NCI-H128 (cell line): ENCODE measurements around the gene RAD54L.
"Not testable (repeated sequence)": the region's sequence is repeated elsewhere in the genome, so short reads cannot be mapped to it uniquely, and the experiment has no call there.

Experiments used
- DNase-seq: peaks from one replicate; lab custom pipeline; 2025; ENCODE audit not compliant: unreplicated experiment; lab: John Stamatoyannopoulos, UW

The RAD54L gene

DNA sequence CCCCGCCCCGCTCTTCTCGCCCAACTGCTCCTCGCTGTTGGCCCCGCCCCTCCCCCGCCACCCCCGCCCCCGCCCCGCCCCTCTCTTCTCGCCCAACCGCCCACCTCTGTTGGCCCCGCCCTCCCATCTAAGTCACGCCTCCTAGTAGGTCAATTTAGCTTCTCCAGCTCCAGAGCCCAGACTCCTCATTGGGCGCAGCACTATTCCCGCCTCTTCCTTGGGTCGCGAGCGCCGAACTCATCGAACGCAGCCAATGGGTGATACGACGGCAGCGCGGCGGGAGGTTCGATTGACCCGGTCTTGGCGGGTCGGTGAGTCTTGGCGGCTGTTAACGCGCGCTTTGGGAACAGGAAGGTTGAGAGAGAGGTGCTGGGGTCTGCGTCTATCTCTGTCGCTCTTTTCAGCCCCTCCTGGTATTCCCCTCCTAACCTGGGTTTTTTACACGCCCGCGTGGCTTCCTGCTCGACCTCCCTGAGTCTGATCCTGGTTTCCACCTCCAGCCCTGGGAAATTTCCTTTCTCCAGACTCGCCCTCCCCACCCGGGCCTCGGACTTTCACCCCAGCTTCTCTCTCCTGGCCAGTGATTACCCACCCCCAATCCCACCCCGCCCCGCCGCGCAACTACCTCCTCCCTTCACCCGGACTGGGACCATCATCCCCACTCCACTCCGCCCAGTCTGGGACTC is at the start of gene RAD54L:
Gene RAD54L, plus strand, starts transcription at position 328 of the 686 bp plus-strand sequence. CDS start 643 bp downstream, outside the sequence.
- DNase-seq: peak; percentile 98

DNA sequence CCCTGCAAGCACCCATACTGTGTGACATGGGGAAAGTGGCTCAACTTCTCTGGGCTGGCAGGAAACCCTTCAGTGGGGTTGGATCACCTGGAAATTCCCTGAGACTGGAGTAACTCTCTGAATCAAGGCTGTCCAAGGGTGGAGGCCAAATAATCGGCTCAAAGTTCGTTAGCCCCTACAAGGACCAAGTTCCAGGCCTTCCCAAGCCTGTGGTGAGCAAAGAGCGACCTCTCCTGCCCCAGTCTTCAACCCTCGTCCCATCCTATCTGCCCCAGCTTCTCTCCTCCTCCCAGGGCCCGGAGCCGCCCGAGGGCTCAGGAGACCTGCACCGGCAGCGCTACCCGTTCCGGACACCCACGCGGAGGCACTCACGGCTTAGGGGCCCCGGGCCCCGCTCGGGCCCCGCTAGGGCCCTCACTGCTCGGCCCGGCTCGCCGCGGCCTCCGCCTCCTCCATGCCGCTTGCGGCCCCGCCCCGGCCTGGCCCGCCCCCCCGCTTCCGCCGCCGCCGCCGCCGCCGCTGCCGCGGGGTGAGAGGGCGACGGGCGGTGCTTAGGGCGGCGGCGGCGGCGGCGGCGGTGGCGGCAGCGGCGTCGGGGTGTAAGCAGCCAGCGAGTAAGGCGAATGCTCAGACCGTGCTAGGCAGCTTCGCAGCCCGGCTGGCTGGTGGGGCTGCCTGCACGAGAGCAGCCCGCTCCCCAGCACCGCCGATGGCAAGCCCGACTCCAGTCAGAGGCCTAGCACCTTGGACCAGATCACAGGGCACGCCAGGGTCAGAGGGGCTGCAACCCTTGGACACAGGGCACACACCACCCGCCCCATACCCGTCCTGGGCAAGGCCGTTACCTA is 49.4 kb upstream of the RAD54L start, which contains the start of gene POMGNT1:
Gene POMGNT1, minus strand, starts transcription at position 471 of the 848 bp plus-strand sequence. CDS start 613 bp downstream, outside the sequence.
- peak; percentile 21 for DNase-seq

DNA sequence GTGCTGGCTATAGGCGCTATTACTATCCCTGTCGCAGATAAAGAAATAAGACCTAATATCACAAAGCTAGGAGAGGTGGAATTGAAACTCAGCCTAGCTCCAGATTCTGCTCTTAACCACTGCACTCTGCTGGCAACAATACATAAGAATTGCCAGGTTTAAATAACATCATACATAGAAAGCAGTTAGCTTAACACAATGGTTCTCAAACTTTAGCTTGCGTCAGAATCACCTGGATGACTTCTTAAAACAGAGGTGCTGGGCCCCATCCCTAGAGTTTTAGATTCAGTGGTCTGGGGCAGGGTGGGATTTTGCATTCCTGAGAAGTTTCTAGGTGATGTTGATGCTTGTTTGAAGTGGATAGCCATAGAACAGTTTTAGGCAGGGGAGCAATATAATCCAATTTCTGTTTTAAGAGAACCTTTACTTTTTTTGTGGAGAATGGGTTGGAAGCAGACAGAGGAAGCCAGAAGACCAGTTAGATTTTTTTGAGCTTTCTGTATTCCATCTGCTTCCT is 48.3 kb upstream of the RAD54L start:
- no peak for DNase-seq

DNA sequence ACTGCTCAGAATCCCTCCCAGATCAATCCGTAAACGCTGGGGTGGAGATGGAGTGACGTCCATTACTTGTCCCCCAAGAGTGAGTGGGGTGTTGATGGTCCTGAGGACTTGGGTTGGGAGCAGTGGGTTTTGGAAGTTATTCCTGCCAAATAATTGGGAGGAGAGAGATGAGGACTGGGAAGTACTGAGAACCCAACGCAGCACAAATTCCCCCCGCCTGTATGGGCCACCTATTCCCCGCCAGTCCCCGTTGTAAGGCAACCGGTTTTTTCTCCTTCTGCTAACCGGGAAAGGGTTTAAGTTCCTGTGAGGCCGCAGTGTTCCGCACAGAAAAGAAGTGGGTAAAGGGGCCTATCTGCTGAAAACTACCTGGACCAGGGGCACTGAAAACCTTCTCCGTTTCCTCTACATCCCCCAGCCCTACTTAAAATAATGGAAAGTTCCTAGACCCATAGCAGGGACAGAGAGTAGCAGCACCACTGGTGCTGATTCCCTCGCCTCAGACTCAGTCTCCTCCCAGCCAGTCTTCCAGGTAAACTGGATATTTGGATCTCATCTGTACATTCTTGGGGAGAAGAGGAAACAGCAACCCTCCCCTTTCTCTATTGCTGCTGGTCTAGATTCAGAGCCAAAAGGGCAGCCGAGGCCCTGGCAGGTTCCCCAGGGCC is 43.7 kb upstream of the RAD54L start:
- no peak for DNase-seq

DNA sequence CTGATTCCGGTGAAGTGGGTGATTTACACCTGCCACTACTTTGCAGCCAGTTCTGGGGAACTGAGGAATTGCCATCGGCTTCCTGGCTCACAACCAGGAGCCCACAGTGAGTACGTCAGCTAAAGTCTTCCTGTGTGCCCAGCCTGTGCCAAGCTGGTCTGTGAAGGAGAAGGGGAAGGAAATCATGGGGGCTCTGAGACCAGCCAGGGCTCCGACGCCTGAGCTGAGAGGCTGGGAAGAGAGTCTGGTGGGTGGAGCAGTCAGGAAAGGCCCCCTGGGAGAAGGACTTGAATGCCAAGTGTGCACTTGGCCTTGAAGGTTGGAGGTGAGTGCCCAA is 43.2 kb upstream of the RAD54L start:
- DNase-seq: no peak

DNA sequence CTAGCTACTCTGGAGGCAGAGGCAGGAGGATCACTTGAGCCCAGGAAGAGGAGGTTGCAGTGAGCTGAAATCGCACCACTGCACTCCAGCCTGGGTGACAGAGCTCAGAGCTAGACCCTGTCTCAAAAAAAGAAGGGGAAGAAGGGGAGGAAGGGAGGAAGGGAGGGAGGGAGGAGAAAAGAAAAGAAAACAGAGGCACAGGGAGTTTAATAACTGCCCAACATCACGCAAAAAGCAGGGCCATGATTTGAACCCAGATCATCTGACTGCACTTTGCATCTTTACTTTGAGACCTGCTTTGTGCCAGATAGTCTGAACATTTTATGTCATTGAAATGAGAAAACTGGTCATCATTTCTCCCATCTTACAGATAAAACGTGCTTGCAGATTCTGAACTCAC is 42.4 kb upstream of the RAD54L start:
- no peak for DNase-seq

DNA sequence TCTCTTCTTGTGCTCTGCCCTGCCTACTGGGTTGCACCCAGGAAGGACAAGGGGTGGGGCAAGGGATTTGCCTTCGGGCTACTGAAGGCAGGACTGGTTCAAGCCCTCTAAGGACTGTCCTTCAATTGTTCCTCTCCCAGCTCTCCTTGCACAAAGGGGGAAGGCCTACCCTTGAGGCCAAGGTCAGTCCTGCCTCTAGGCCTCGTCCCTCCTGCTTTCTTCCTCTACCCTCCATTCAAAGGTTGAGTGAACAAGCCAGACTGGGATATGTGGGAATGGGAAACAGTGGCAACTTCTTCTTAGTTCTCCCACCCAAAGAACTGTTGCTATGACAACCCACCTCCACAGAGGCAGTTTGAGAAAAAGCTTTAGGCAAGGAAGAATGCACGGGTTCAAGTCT is 41.8 kb upstream of the RAD54L start:
- no peak for DNase-seq

DNA sequence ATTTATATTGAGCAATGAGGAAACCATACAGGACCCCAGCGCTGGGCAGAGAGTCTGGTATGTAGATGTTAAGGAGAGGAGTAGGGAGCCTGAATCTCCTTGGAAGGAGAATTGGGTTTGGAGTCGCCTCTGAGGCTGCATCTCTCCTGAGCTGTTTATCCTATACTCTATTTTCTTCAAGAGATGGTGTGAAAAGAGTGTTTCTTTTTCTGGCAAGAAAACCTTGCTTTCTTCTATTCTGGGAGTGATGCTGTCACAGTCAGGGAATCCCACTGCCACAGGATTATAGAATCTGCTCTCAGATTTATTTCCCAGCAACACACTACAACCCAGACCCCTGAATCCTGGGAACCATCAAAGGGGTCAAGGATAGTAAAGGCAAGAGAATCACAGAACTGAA is 41.2 kb upstream of the RAD54L start:
- DNase-seq: no peak

DNA sequence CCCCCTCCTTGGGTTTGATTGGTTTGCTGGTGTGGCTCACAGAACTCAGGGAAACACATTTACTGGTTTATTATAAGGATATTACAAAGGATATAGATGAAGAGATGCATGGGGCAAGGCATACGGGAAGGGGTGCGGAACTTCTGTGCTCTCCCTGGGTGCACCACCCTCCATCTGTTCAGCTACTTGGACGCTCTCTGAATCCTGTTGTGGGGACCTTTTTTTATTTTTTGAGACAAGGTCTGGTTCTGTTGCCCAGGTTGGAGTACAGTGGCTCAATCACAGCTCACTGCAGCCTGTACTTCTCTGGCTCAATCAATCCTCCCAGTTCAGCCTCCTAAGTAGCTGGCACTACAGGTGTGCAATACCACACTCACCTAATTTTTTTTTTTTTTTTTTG is 37.0 kb upstream of the RAD54L start:
- DNase-seq: no peak

DNA sequence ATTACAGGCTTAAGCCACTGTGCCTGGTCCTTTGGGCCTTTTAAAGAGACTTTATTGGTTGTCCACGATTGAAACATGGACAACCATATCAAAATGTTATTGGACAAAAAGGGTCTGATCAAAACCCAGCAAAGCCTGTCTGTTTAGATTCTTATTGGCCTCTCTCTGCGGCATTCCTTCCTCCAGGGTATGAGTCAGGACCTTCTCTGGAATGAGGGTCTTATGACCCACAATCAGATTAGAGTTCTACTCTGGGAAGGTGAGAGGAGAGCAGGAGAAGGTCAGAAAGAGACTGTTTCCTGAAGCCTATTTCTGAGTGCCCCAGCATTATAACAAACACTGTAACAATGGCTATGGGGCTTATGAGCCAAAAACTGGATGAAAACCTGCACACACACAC is 36.5 kb upstream of the RAD54L start:
- no peak for DNase-seq

DNA sequence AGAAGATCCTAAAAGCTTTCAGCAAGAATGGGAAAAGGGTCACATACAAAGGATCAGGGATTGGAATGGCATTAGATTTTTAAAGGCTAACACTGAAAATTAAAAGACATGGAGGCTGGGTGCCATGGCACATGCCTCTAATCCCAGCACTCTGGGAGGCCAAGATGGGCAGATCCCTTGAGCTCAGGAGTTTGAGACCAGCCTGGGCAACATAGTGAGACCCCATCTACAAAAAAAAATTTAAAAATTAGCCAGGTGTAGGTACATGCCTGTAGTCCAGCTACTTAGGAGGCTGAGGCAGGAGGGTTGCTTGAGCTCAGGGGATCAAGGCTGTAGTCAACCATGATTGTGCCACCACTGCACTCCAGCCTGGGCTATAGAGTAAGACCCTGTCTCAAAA is 32.1 kb upstream of the RAD54L start:
- DNase-seq: no peak

DNA sequence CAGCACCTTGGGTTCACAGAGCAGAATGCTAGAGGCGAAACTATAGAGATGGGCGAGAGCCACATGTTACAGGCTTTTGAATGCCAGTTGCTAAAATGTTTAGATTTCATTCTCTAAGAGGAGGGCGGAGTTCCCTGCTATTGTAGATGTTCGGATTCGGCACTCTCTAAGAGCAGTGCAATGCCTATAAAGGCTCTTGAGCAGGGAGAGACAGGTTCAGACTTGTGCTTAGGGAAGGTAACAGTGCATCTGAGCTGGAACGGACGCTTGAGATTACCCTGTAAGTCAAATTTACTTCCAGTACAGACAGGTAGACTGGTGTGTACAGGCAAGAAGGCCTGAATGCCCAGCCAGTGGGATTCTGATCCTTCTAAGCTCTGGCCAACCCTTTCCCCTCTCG is 29.1 kb upstream of the RAD54L start:
- peak; percentile 90 for DNase-seq

DNA sequence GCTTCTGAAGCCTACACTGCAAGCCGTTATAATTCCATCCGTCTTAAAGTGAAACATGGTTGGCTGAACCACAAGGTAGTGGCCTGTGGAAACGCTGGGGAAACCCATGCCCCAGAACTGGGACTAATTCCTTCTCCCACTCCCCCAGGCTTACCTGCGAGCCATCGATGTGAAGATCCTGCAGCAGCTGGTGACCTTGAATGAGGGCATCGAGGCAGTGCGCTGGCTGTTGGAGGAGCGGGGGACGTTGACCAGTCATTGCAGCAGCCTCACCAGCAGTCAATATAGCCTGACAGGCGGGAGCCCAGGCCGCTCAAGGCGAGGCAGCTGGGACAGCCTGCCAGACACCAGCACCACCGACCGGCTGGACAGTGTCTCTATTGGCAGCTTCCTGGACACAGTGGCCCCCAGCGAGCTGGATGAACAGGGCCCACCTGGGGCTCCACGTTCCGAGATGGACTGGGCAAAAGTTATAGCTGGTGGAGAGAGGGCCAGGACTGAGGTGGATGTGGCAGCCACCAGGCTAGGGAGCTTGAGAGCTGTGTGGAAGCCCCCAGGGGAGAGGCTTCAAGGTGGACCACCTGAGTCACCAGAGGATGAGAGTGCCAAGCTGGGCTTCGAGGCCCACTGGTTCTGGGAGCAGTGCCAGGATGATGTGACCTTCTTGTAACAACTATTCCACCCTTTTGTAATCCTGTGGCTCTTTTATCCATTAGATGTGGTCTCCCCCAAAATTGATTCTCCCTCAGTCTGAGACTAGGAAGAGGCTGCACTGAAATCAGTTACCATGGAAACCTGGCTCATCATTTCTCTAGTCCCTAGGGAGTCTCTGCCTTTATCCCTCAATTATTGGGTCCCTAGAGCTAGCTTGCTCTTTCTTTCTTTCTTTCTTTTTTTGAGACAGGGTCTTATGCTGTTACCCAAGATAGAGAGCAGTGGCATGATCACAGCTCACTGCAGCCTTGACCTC is 27.7 kb upstream of the RAD54L start:
- no peak for DNase-seq

DNA sequence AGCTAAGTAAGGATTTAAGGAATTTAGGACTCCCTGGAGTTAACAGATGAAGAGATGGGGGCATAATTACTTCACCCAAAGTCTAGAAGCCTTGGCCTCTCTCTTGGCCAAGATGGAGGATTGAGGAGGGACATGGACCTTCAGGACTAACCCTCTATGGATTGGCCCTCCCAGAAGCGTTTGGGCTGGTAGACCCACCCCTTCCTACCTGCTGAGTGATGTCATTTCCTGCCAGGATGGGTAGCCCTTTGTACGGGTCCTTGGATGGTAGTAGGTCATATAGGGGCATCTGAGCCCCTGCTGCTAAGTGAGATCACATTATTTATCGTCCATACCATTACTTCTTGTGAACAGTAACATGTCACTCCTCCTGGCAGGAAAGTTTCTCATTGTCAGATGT is 26.8 kb upstream of the RAD54L start:
- no peak for DNase-seq

DNA sequence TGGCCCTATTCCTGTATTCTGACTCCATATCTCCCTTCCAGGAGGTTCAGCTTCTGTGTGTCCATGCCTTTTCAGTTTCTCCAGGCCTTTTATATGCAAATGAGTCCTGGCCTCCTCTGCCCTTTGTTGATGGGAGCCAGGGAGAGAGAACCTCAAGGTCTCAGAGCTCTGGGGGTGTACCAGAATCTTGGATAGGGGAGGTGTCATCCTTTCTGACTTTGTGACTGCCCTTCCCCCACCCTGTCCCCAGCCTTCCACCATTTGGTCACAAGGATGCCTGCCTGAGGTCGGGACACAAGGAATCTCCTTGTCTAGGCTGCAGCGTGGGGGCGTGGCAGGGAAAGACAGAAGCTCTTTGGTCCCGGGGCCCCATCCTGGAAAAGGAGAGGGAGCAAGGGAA is 25.8 kb upstream of the RAD54L start:
- DNase-seq: no peak

DNA sequence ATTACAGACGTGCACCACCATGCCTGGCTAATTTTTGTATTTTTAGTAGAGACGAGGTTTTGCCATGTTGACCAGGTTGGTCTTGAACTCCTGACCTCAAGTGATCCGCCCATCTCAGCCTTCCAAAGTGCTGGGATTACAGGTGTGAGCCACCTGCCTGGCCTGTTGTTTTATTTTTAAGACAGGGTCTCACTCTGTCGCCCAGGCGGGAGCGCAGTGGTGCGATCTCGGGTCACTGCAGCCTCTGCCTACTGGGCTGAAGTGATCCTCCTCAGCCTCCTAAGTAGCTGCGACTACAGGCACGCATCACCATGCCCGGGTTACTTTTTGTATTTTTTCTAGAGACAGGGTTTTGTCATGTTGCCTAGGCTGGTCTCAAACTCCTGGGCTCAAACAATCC is 24.5 kb upstream of the RAD54L start:
- not testable (repeated sequence) for DNase-seq

DNA sequence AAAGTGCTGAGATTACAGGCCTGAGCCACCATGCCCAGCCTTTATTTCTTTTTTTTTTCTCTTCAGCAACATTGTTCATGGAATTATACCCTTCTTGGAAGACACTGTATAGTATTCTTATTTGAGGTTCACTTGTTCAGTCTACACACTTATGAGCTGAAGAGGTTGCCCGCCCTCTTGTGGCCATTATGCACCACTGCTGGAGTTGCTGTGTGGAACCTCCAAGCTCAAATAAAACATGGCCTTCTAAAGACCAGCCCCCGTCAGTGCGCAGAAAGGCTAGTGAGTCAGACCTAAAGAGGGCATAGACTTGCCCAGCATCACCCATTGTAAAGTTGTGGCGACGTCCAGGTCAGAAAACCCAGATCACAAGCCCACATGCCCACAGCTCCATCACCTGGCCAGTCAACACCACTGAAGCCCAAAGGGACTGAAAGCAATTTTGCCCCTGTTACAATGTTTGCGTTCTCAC is 24.1 kb upstream of the RAD54L start:
- peak; percentile 78 for DNase-seq

DNA sequence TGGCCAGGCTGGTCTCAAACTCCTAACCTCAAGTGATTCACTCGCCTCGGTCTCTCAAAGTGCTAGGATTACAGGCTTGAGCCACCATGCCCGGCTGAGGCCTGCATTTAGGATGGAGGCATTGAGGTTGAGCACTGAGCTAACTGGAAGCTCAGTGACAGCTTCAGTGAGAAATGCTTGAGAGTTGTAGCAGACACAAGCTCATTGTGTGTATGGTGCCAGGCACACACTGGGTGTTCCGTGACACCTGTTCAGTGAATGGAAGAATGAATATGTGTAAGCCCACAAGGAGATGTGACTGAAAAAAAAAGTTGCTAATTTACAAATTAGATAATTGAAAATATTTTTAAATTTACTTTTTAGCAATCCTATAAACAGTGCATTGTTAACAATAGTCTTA is 22.6 kb upstream of the RAD54L start:
- DNase-seq: no peak

DNA sequence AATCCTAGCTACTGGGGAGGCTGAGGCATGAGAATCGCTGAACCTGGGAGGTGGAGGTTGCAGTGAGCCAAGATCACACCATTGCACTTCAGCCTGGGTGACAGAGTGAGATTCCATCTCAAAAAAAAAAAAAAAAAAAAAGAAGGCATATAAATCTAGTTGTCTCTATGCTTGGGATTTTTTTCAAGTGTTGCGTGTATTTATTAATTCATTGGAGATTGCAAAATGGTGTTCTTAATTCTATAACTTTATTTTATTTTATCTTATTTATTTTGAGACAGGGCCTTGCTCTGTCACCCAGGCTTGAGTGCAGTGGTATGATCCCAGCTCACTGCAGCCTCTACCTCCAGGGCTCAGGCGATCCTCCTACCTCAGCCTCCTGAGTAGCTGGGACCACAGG is 16.3 kb upstream of the RAD54L start:
- not testable (repeated sequence) for DNase-seq

DNA sequence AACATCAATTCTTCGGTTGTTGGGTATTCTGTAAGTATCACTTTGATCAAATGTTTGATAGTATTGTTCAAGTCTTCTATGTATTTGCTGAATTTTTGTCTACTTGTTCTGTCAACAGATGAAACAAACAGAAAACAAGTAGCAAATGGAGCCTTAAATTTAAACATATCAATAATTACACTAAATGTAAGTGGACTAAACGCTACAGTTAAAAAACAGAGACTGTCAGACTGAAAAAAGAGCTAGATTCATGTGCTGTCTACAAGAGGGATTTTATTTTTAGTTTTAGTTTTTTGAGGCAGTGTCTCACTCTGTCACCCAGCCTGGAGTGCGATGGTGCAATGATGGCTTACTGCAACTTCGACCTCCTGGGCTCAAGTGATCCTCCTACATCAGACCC is 10.7 kb upstream of the RAD54L start:
- DNase-seq: no peak
